HCT116 (cell line): ENCODE results near the gene ZNHIT6. TPM values are rescaled to one million over a fixed set of nuclear protein-coding genes. Genes with fewer than 3 reads are reported as not detected.
A peak's percentile ranks its signal among the peaks of the same experiment; 100 is the strongest.

Experiments used
- ATAC-seq: fragments of 200-7000 bp; cut with Tn5 transposase; 2 replicates; pipeline ENCODE4 v1.9.1; 2020; ENCODE audit warnings: mild to moderate bottlenecking, moderate library complexity
- BruUV-seq: library from RNA; stranded (reverse); fragments of 400-500 nt; replicated peaks from 2 replicates; lab custom pipeline; 2021; lab: Mats Ljungman, UMichigan
- CTCF ChIA-PET: fragments of 300-600 bp; sonication (Branson Sonifier 250); formaldehyde crosslinking; loops from one replicate; lab custom pipeline; 2021; ENCODE audit warnings: antibody characterized with exemption; lab: Charles Lee
- POLR2A ChIA-PET: fragments of 300-600, 350-600 bp; sonication (Branson Sonifier 250); formaldehyde crosslinking; loops from one replicate; lab custom pipeline; 2021; ENCODE audit warnings: antibody characterized with exemption; lab: Charles Lee
- RAD21 ChIA-PET, 2 experiments: fragments of 300-600 bp; sonication (Branson Sonifier 250); formaldehyde crosslinking; loops; one replicate each; lab custom pipeline; 2023; ENCODE audit warnings: low total read pairs in 2 of 2; ENCODE audit not compliant: uncharacterized antibody in 2 of 2, unreplicated experiment in 2 of 2, low non-redundant PET in 1 of 2; lab: Charles Lee
- DNase-seq: peaks from one replicate; pipeline ENCODE4 v3.0.0-alpha.2; 2010; ENCODE audit warnings: low read depth, low spot score
- H2AFZ ChIP-seq: fragments of 200-600 bp; shearing (Covaris generic), sonication (generic); 2 replicates; pipeline ENCODE4 v1.6.1; 2017; ENCODE audit warnings: low read depth, mixed run types, mixed read lengths, antibody characterized with exemption, low read length; ENCODE audit not compliant: poor library complexity, severe bottlenecking
- H3K27ac ChIP-seq: 2 replicates; pipeline ENCODE4 v1.5.1; 2012; ENCODE audit warnings: low read depth, low read length
- H3K27me3 ChIP-seq: fragments of 200-600 bp; sonication (generic); 2 replicates; pipeline ENCODE4 v1.6.1; 2016; ENCODE audit warnings: mixed run types, low read length, mixed read lengths; ENCODE audit not compliant: insufficient read depth
- H3K36me3 ChIP-seq, 2 experiments: fragments of 200-500 bp in 1 of 2; fragments of 200-600 bp in 1 of 2; sonication (Bioruptor generic) in 1 of 2; sonication (generic) in 1 of 2; 2 replicates each; pipeline versions ENCODE4 v1.5.1 to v1.6.1; 2014 to 2016; ENCODE audit warnings: low read length in 2 of 2, inconsistent platforms in 1 of 2, mixed read lengths in 1 of 2, mixed run types in 1 of 2; ENCODE audit not compliant: insufficient read depth in 2 of 2, control insufficient read depth in 1 of 2
- H3K4me1 ChIP-seq, 2 experiments: fragments of 200-600 bp in 1 of 2; sonication (generic) in 1 of 2; 2 replicates each; pipeline versions ENCODE4 v1.5.1 to v1.6.1; 2012 to 2017; ENCODE audit warnings: low read length in 2 of 2, inconsistent platforms in 1 of 2, mild to moderate bottlenecking in 1 of 2, mixed read lengths in 1 of 2, mixed run types in 1 of 2, moderate library complexity in 1 of 2; ENCODE audit not compliant: insufficient read depth in 2 of 2, control insufficient read depth in 1 of 2
- H3K4me2 ChIP-seq: fragments of 200-600 bp; sonication (generic); 2 replicates; pipeline ENCODE4 v1.6.1; 2017; ENCODE audit warnings: mixed run types, low read length, mixed read lengths
- H3K4me3 ChIP-seq, 2 experiments: fragments of 200-600 bp in 1 of 2; sonication (generic) in 1 of 2; replicated peaks in 1 of 2; 2 replicates each; pipeline ENCODE4 v1.5.1; 2011 to 2016; ENCODE audit warnings: low read length in 2 of 2, control low read depth in 1 of 2, low read depth in 1 of 2, mild to moderate bottlenecking in 1 of 2, mixed read lengths in 1 of 2, mixed run types in 1 of 2
- H3K79me2 ChIP-seq: fragments of 200-600 bp; sonication (generic); 2 replicates; pipeline ENCODE4 v1.6.1; 2017; ENCODE audit warnings: mild to moderate bottlenecking, mixed run types, low read length, moderate library complexity, mixed read lengths; ENCODE audit not compliant: insufficient read depth
- H3K9ac ChIP-seq: fragments of 200-600 bp; sonication (generic); 2 replicates; pipeline ENCODE4 v1.6.1; 2016; ENCODE audit warnings: low read length, mixed read lengths
- H3K9me2 ChIP-seq: fragments of 200-600 bp; sonication (generic), shearing (Covaris generic); 2 replicates; pipeline ENCODE4 v1.6.1; 2017; ENCODE audit warnings: mixed run types, mild to moderate bottlenecking, moderate library complexity; ENCODE audit not compliant: insufficient read depth
- H3K9me3 ChIP-seq, 2 experiments: fragments of 200-500 bp in 1 of 2; fragments of 200-600 bp in 1 of 2; sonication (Bioruptor generic) in 1 of 2; sonication (generic) in 1 of 2; 2 replicates each; pipeline ENCODE4 v1.6.1; 2014 to 2017; ENCODE audit warnings: low read length in 2 of 2, mixed read lengths in 2 of 2, inconsistent platforms in 1 of 2, low read depth in 1 of 2, mild to moderate bottlenecking in 1 of 2, mixed run types in 1 of 2, moderate library complexity in 1 of 2; ENCODE audit not compliant: control insufficient read depth in 1 of 2, insufficient read depth in 1 of 2
- H4K20me1 ChIP-seq: fragments of 200-600 bp; sonication (generic), shearing (Covaris generic); 2 replicates; pipeline ENCODE4 v1.6.1; 2017; ENCODE audit warnings: mixed run types, mild to moderate bottlenecking, moderate library complexity; ENCODE audit not compliant: insufficient read depth
- ATF3 ChIP-seq: IDR thresholded peaks from 2 replicates; pipeline ENCODE4 v1.6.1; 2012
- CBX3 ChIP-seq: IDR thresholded peaks from 2 replicates; pipeline ENCODE4 v1.6.1; 2012; ENCODE audit warnings: low read depth
- CTCF ChIP-seq, 3 experiments: fragments of 200-600 bp in 1 of 3; sonication (generic) in 1 of 3; IDR thresholded peaks in 2 of 3; conservative IDR thresholded peaks in 1 of 3; 2 replicates each; pipeline ENCODE4 v1.5.1; 2012 to 2017; ENCODE audit warnings: low read depth in 2 of 3, low read length in 2 of 3, antibody characterized with exemption in 1 of 3, borderline replicate concordance in 1 of 3, control low read depth in 1 of 3, mild to moderate bottlenecking in 1 of 3, mixed read lengths in 1 of 3, mixed run types in 1 of 3, moderate library complexity in 1 of 3; ENCODE audit not compliant: insufficient read depth in 1 of 3
- ELF1 ChIP-seq: IDR thresholded peaks from 2 replicates; pipeline ENCODE4 v1.6.1; 2012; ENCODE audit warnings: low read depth, borderline replicate concordance
- EZH2phosphoT487 ChIP-seq: fragments of 200-600 bp; IDR thresholded peaks from 2 replicates; pipeline ENCODE4 v1.6.1; 2018; ENCODE audit warnings: antibody characterized with exemption, borderline replicate concordance
- FOSL1 ChIP-seq: IDR thresholded peaks from 2 replicates; pipeline ENCODE4 v1.6.1; 2012; ENCODE audit warnings: low read depth
- SIN3A ChIP-seq: IDR thresholded peaks from 2 replicates; pipeline ENCODE4 v1.6.1; 2012; ENCODE audit warnings: low read depth
- SRF ChIP-seq: IDR thresholded peaks from 2 replicates; pipeline ENCODE4 v1.6.1; 2012; ENCODE audit warnings: low read depth
- YY1 ChIP-seq: IDR thresholded peaks from 2 replicates; pipeline ENCODE4 v1.6.1; 2011; ENCODE audit warnings: low read length, low read depth, moderate library complexity, mild to moderate bottlenecking; ENCODE audit not compliant: insufficient replicate concordance; ENCODE audit errors: extremely low read depth
- intact Hi-C: fragments of 100-400 bp; cut with micrococcal nuclease; formaldehyde crosslinking; loops from 2 replicates; pipeline ENCODE4 v1.10.0; 2022
- total RNA-seq: library from RNA; stranded (reverse); gene quantifications from one replicate; pipeline ENCODE4 v1.2.1, GENCODE V29; 2021; ENCODE audit not compliant: unreplicated experiment

The ZNHIT6 gene
- total RNA-seq, 1 experiment from 2014 or later: 18.4 TPM

- TF ChIP-seq CBX3 (no peak), ELF1 (no peak), FOSL1 (no peak), CTCF (IDR thresholded peaks at IDR 0.05 in 2 of 3, conservative IDR thresholded peaks at IDR 0.05 in 1 of 3; ENCODE audit: borderline replicate concordance in 1 of 3, insufficient read depth in 1 of 3, low read depth in 2 of 3, low read length in 2 of 3) (no peak), YY1 (no peak), SRF (no peak), EZH2phosphoT487 (no peak), SIN3A (no peak), ATF3 (no peak)
These were observed 805 bp downstream of the ZNHIT6 start for GRCh38 chr1:85707267-85707989.

More at GRCh38 chr1:85707267-85707989, 805 bp downstream of the ZNHIT6 start:
- ATAC-seq (no peak), DNase-seq (no peak)
- H3K79me2 ChIP-seq: peaks cover 57% of the 10 kb centered on the region
- H3K9me2 ChIP-seq: no peaks in the 10 kb centered on the region
- H3K4me3 ChIP-seq: peak overlapping the region; percentile 93 to 97
- H3K4me2 ChIP-seq: peak overlapping the region; percentile 91
- ChIA-PET CTCF (interaction anchor here (1.0 to 1.6 kb wide), 4 partner anchors 14 to 187 kb away, joined by 4 to 14 read pairs (median 5); no protein-coding TSS in a partner anchor), RAD21 (no interaction called here), POLR2A (interaction anchor here (1.0 to 1.1 kb wide), 2 partner anchors 10 to 26 kb away, joined by 3 read pairs; no protein-coding TSS in a partner anchor)
- peak overlapping the region; percentile 80 for H3K9ac ChIP-seq
- no peak overlapping the region for H2AFZ ChIP-seq
- H3K27ac ChIP-seq: peak overlapping the region; percentile 73
- intact Hi-C loops: loop anchor here (5.0 kb wide), 1 partner anchor 400 kb away; no protein-coding TSS in a partner anchor
- BruUV-seq: TSS peak; percentile 75
- no peaks in the 10 kb centered on the region for H3K9me3 ChIP-seq
- H3K4me1 ChIP-seq: peaks cover 13 to 19% of the 10 kb centered on the region in 2 experiments; a peak in 3 of 4 replicates
- no peaks in the 10 kb centered on the region for H3K27me3 ChIP-seq
- peaks cover 5 to 17% of the 10 kb centered on the region in 2 experiments for H3K36me3 ChIP-seq
- H4K20me1 ChIP-seq: no peaks in the 10 kb centered on the region
